HCT116 (cell line): ENCODE results near the gene CRYBG2. TPM values are rescaled to one million over a fixed set of nuclear protein-coding genes. Genes with fewer than 3 reads are reported as not detected.
A peak's percentile ranks its signal among the peaks of the same experiment; 100 is the strongest.

Source experiments
- ATAC-seq: fragments of 200-7000 bp; cut with Tn5 transposase; 2 replicates; pipeline ENCODE4 v1.9.1; 2020; ENCODE audit warnings: mild to moderate bottlenecking, moderate library complexity
- BruUV-seq: library from RNA; stranded (reverse); fragments of 400-500 nt; replicated peaks from 2 replicates; lab custom pipeline; 2021; lab: Mats Ljungman, UMichigan
- CTCF ChIA-PET: fragments of 300-600 bp; sonication (Branson Sonifier 250); formaldehyde crosslinking; loops from one replicate; lab custom pipeline; 2021; ENCODE audit warnings: antibody characterized with exemption; lab: Charles Lee
- POLR2A ChIA-PET: fragments of 300-600, 350-600 bp; sonication (Branson Sonifier 250); formaldehyde crosslinking; loops from one replicate; lab custom pipeline; 2021; ENCODE audit warnings: antibody characterized with exemption; lab: Charles Lee
- RAD21 ChIA-PET, 2 experiments: fragments of 300-600 bp; sonication (Branson Sonifier 250); formaldehyde crosslinking; loops; one replicate each; lab custom pipeline; 2023; ENCODE audit warnings: low total read pairs in 2 of 2; ENCODE audit not compliant: uncharacterized antibody in 2 of 2, unreplicated experiment in 2 of 2, low non-redundant PET in 1 of 2; lab: Charles Lee
- DNase-seq: peaks from one replicate; pipeline ENCODE4 v3.0.0-alpha.2; 2010; ENCODE audit warnings: low read depth, low spot score
- H2AFZ ChIP-seq: fragments of 200-600 bp; shearing (Covaris generic), sonication (generic); 2 replicates; pipeline ENCODE4 v1.6.1; 2017; ENCODE audit warnings: low read depth, mixed run types, mixed read lengths, antibody characterized with exemption, low read length; ENCODE audit not compliant: poor library complexity, severe bottlenecking
- H3K27ac ChIP-seq: 2 replicates; pipeline ENCODE4 v1.5.1; 2012; ENCODE audit warnings: low read depth, low read length
- H3K27me3 ChIP-seq: fragments of 200-600 bp; sonication (generic); 2 replicates; pipeline ENCODE4 v1.6.1; 2016; ENCODE audit warnings: mixed run types, low read length, mixed read lengths; ENCODE audit not compliant: insufficient read depth
- H3K36me3 ChIP-seq, 2 experiments: fragments of 200-500 bp in 1 of 2; fragments of 200-600 bp in 1 of 2; sonication (Bioruptor generic) in 1 of 2; sonication (generic) in 1 of 2; 2 replicates each; pipeline versions ENCODE4 v1.5.1 to v1.6.1; 2014 to 2016; ENCODE audit warnings: low read length in 2 of 2, inconsistent platforms in 1 of 2, mixed read lengths in 1 of 2, mixed run types in 1 of 2; ENCODE audit not compliant: insufficient read depth in 2 of 2, control insufficient read depth in 1 of 2
- H3K4me1 ChIP-seq, 2 experiments: fragments of 200-600 bp in 1 of 2; sonication (generic) in 1 of 2; 2 replicates each; pipeline versions ENCODE4 v1.5.1 to v1.6.1; 2012 to 2017; ENCODE audit warnings: low read length in 2 of 2, inconsistent platforms in 1 of 2, mild to moderate bottlenecking in 1 of 2, mixed read lengths in 1 of 2, mixed run types in 1 of 2, moderate library complexity in 1 of 2; ENCODE audit not compliant: insufficient read depth in 2 of 2, control insufficient read depth in 1 of 2
- H3K4me2 ChIP-seq: fragments of 200-600 bp; sonication (generic); 2 replicates; pipeline ENCODE4 v1.6.1; 2017; ENCODE audit warnings: mixed run types, low read length, mixed read lengths
- H3K4me3 ChIP-seq, 2 experiments: fragments of 200-600 bp in 1 of 2; sonication (generic) in 1 of 2; replicated peaks in 1 of 2; 2 replicates each; pipeline ENCODE4 v1.5.1; 2011 to 2016; ENCODE audit warnings: low read length in 2 of 2, control low read depth in 1 of 2, low read depth in 1 of 2, mild to moderate bottlenecking in 1 of 2, mixed read lengths in 1 of 2, mixed run types in 1 of 2
- H3K79me2 ChIP-seq: fragments of 200-600 bp; sonication (generic); 2 replicates; pipeline ENCODE4 v1.6.1; 2017; ENCODE audit warnings: mild to moderate bottlenecking, mixed run types, low read length, moderate library complexity, mixed read lengths; ENCODE audit not compliant: insufficient read depth
- H3K9ac ChIP-seq: fragments of 200-600 bp; sonication (generic); 2 replicates; pipeline ENCODE4 v1.6.1; 2016; ENCODE audit warnings: low read length, mixed read lengths
- H3K9me2 ChIP-seq: fragments of 200-600 bp; sonication (generic), shearing (Covaris generic); 2 replicates; pipeline ENCODE4 v1.6.1; 2017; ENCODE audit warnings: mixed run types, mild to moderate bottlenecking, moderate library complexity; ENCODE audit not compliant: insufficient read depth
- H3K9me3 ChIP-seq, 2 experiments: fragments of 200-500 bp in 1 of 2; fragments of 200-600 bp in 1 of 2; sonication (Bioruptor generic) in 1 of 2; sonication (generic) in 1 of 2; 2 replicates each; pipeline ENCODE4 v1.6.1; 2014 to 2017; ENCODE audit warnings: low read length in 2 of 2, mixed read lengths in 2 of 2, inconsistent platforms in 1 of 2, low read depth in 1 of 2, mild to moderate bottlenecking in 1 of 2, mixed run types in 1 of 2, moderate library complexity in 1 of 2; ENCODE audit not compliant: control insufficient read depth in 1 of 2, insufficient read depth in 1 of 2
- H4K20me1 ChIP-seq: fragments of 200-600 bp; sonication (generic), shearing (Covaris generic); 2 replicates; pipeline ENCODE4 v1.6.1; 2017; ENCODE audit warnings: mixed run types, mild to moderate bottlenecking, moderate library complexity; ENCODE audit not compliant: insufficient read depth
- CEBPB ChIP-seq: IDR thresholded peaks from 2 replicates; pipeline ENCODE4 v1.6.1; 2012; ENCODE audit warnings: low read depth
- JUND ChIP-seq: IDR thresholded peaks from 2 replicates; pipeline ENCODE4 v1.6.1; 2012
- POLR2AphosphoS5 ChIP-seq: IDR thresholded peaks from 2 replicates; pipeline ENCODE4 v1.6.1; 2011; ENCODE audit warnings: mild to moderate bottlenecking, low read depth, low read length, moderate library complexity
- RAD21 ChIP-seq: IDR thresholded peaks from 2 replicates; pipeline ENCODE4 v1.6.1; 2012; ENCODE audit warnings: low read depth, mild to moderate bottlenecking
- SIN3A ChIP-seq: IDR thresholded peaks from 2 replicates; pipeline ENCODE4 v1.6.1; 2012; ENCODE audit warnings: low read depth
- SRF ChIP-seq: IDR thresholded peaks from 2 replicates; pipeline ENCODE4 v1.6.1; 2012; ENCODE audit warnings: low read depth
- YY1 ChIP-seq: IDR thresholded peaks from 2 replicates; pipeline ENCODE4 v1.6.1; 2011; ENCODE audit warnings: low read length, low read depth, moderate library complexity, mild to moderate bottlenecking; ENCODE audit not compliant: insufficient replicate concordance; ENCODE audit errors: extremely low read depth
- ZFX ChIP-seq: fragments of 450-650 bp; IDR thresholded peaks from 2 replicates; pipeline ENCODE4 v1.6.1; 2017
- ZNF274 ChIP-seq: fragments of 200-500 bp; sonication (Bioruptor generic); IDR thresholded peaks from 2 replicates; pipeline ENCODE4 v1.6.1; 2014; ENCODE audit warnings: mild to moderate bottlenecking, low read depth, low read length, inconsistent platforms
- intact Hi-C: fragments of 100-400 bp; cut with micrococcal nuclease; formaldehyde crosslinking; loops from 2 replicates; pipeline ENCODE4 v1.10.0; 2022
- total RNA-seq: library from RNA; stranded (reverse); gene quantifications from one replicate; pipeline ENCODE4 v1.2.1, GENCODE V29; 2021; ENCODE audit not compliant: unreplicated experiment
- TF ChIP-seq, protein P1 (sequence below), 3 experiments: fragments of 200-600 bp in 1 of 3; sonication (generic) in 1 of 3; IDR thresholded peaks in 2 of 3; conservative IDR thresholded peaks in 1 of 3; 2 replicates each; pipeline ENCODE4 v1.5.1; 2012 to 2017; ENCODE audit warnings: low read depth in 2 of 3, low read length in 2 of 3, antibody characterized with exemption in 1 of 3, borderline replicate concordance in 1 of 3, control low read depth in 1 of 3, mild to moderate bottlenecking in 1 of 3, mixed read lengths in 1 of 3, mixed run types in 1 of 3, moderate library complexity in 1 of 3; ENCODE audit not compliant: insufficient read depth in 1 of 3
- TF ChIP-seq, protein P2 (sequence below): IDR thresholded peaks from 2 replicates; pipeline ENCODE4 v1.6.1; 2012
- TF ChIP-seq, protein P3 (sequence below): IDR thresholded peaks from 2 replicates; pipeline ENCODE4 v1.6.1; 2012; ENCODE audit warnings: low read depth

Gene CRYBG2
- total RNA-seq, 1 experiment from 2014 or later: 10.5 TPM

DNA sequence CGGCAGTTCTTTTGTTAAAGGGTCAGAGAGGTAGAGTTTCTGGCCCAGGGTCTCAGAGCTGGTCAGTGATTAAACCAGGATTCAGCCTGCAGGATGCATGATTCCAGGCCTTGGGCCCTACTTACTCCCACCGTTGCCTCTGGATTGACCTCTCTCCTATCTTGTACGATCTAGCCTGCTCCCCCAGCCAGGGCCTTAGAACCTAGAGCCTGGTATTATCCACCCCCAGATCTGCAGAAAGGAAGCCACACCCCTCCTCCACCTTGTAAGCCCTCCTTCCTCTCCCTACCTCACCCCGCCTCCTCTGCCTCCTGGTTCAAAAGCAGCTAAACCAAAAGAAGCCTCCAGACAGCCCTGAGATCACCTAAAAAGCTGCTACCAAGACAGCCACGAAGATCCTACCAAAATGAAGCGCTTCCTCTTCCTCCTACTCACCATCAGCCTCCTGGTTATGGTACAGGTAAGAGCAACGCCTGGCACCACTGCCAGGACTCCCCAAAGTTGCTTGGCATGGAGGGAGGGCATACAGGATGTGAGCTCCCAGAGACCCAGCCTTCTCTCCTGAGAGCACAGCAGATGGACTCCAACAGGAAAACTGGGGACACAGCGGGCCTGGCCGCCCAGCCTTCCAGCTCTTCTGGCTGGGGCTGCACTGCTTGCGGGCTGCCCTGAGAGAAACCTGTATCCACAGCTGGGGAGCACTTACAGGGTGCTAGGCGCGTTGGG lies 36.2 kb downstream of the CRYBG2 start, which contains the start of gene CD52:
TSS of gene CD52 (plus strand) at position 347 of the 726 bp plus-strand sequence. CDS start at position 407, 60 bp downstream.
- Histone ChIP-seq H3K27ac (no peak within 1 kb of the TSS), H2AFZ (no peak within 1 kb of the TSS), H3K79me2 (no peaks in the 10 kb centered on the region), H3K4me3 (no peak within 1 kb of the TSS), H3K36me3 (0 out of 4 replicates have a peak, but pooled peaks cover 0 to 4% of the 10 kb centered on the region in 2 experiments), H4K20me1 (no peaks in the 10 kb centered on the region), H3K4me1 (peaks cover 5 to 16% of the 10 kb centered on the region in 2 experiments; a peak in 3 of 4 replicates), H3K9me3 (no peaks in the 10 kb centered on the region), H3K27me3 (no peaks in the 10 kb centered on the region; the same call in 1 of the 2 replicates), H3K4me2 (no peak within 1 kb of the TSS), H3K9ac (no peak within 1 kb of the TSS), H3K9me2 (no peaks in the 10 kb centered on the region)
- ChIA-PET CTCF (interaction anchor here (2.0 kb wide), 1 partner anchor 32 kb away, joined by 6 read pairs; no protein-coding TSS in a partner anchor), RAD21 (no interaction called here), POLR2A (no interaction called here)
- no TSS peak for BruUV-seq
- TF ChIP-seq ZNF274: no peak
- TF ChIP-seq ZFX: no peak
- TF ChIP-seq SIN3A: no peak
- TF ChIP-seq POLR2AphosphoS5: no peak
- no peak for TF ChIP-seq CEBPB
- TF ChIP-seq, protein P1, sequence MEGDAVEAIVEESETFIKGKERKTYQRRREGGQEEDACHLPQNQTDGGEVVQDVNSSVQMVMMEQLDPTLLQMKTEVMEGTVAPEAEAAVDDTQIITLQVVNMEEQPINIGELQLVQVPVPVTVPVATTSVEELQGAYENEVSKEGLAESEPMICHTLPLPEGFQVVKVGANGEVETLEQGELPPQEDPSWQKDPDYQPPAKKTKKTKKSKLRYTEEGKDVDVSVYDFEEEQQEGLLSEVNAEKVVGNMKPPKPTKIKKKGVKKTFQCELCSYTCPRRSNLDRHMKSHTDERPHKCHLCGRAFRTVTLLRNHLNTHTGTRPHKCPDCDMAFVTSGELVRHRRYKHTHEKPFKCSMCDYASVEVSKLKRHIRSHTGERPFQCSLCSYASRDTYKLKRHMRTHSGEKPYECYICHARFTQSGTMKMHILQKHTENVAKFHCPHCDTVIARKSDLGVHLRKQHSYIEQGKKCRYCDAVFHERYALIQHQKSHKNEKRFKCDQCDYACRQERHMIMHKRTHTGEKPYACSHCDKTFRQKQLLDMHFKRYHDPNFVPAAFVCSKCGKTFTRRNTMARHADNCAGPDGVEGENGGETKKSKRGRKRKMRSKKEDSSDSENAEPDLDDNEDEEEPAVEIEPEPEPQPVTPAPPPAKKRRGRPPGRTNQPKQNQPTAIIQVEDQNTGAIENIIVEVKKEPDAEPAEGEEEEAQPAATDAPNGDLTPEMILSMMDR (IDR thresholded peaks at IDR 0.05 in 2 of 3, conservative IDR thresholded peaks at IDR 0.05 in 1 of 3; ENCODE audit: borderline replicate concordance in 1 of 3, insufficient read depth in 1 of 3, low read depth in 2 of 3, low read length in 2 of 3): no peak
- TF ChIP-seq, protein P2, sequence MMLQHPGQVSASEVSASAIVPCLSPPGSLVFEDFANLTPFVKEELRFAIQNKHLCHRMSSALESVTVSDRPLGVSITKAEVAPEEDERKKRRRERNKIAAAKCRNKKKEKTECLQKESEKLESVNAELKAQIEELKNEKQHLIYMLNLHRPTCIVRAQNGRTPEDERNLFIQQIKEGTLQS: no peak
- no peak for TF ChIP-seq YY1
- TF ChIP-seq, protein P3, sequence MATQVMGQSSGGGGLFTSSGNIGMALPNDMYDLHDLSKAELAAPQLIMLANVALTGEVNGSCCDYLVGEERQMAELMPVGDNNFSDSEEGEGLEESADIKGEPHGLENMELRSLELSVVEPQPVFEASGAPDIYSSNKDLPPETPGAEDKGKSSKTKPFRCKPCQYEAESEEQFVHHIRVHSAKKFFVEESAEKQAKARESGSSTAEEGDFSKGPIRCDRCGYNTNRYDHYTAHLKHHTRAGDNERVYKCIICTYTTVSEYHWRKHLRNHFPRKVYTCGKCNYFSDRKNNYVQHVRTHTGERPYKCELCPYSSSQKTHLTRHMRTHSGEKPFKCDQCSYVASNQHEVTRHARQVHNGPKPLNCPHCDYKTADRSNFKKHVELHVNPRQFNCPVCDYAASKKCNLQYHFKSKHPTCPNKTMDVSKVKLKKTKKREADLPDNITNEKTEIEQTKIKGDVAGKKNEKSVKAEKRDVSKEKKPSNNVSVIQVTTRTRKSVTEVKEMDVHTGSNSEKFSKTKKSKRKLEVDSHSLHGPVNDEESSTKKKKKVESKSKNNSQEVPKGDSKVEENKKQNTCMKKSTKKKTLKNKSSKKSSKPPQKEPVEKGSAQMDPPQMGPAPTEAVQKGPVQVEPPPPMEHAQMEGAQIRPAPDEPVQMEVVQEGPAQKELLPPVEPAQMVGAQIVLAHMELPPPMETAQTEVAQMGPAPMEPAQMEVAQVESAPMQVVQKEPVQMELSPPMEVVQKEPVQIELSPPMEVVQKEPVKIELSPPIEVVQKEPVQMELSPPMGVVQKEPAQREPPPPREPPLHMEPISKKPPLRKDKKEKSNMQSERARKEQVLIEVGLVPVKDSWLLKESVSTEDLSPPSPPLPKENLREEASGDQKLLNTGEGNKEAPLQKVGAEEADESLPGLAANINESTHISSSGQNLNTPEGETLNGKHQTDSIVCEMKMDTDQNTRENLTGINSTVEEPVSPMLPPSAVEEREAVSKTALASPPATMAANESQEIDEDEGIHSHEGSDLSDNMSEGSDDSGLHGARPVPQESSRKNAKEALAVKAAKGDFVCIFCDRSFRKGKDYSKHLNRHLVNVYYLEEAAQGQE: no peak
- no peak for TF ChIP-seq JUND
- no peak for TF ChIP-seq SRF
- no peak for TF ChIP-seq RAD21
- intact Hi-C loops: no loop called here
- ATAC-seq (peak; percentile 32), DNase-seq (no peak)
